Mesenteric fat pad (tissue), 1 donor: ENCODE data around the gene ZDHHC8. TPM values are rescaled to one million over a fixed set of nuclear protein-coding genes. Genes with fewer than 3 reads are reported as not detected.
"Not testable (repeated sequence)": the region's sequence is repeated elsewhere in the genome, so short reads cannot be mapped to it uniquely, and the experiment has no call there.

Source experiments
- DNase-seq: peaks from one replicate; pipeline ENCODE4 v3.0.0-alpha.2; 2020; ENCODE audit warnings: low spot score
- total RNA-seq: library from RNA; stranded (reverse); fragmentation: NEBNext Ultra II Directional; extraction: Animal tissue kit (Norgen Biotek cat#: 25700); gene quantifications from one replicate; pipeline ENCODE4 v1.2.1, GENCODE V29; 2021
- donor health status: DM: yes; HTN: yes; CAD: no.

Gene ZDHHC8
- total RNA-seq, 1 donor from 2014 or later = 77.8 TPM

DNA sequence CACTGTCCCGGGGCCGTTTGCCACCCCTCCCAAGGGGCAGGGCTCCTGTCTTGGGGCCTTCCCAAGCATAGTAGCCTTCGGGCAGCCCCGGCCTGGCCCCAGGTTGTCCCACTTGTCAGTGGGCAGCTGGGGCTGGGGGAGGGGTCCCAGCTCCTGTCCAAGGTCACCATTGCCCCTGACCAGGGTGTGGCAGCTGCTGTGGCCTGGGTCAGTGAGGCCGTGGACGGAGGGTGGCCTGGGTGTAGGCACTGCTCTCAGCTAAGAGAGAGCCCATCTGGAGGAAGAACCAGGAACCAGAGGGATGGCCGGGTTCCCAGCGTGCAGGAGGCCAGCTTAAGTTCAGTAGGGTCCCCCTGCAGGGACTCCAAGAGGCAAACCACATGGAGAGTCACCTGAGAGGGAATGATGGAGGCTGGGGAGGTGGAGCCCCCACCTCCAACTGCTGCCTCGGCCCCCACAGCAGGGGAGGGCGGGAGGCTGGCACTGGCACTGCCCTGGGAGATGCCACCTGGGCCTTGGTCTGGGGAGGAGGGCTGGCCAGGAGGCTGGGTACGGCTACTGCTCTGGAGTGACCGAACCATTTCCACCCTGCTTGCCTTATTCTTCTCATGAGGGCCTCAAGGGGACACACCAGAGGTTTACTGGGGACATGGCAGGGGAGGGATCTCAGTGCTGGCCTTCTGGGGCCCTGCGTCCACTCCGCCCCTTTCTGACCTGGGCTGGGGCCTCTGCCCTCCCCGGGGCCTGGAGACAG, 26.0 kb downstream of the ZDHHC8 start:
- DNase-seq = no peak

GRCh38 chr22:20158391-20159036, 26.9 kb downstream of the ZDHHC8 start:
- DNase-seq = no peak

GRCh38 chr22:20159076-20159475, 27.5 kb downstream of the ZDHHC8 start:
- no peak for DNase-seq

- DNase-seq = not testable (repeated sequence)
These were observed 27.9 kb downstream of the ZDHHC8 start for GRCh38 chr22:20159531-20159930.

GRCh38 chr22:20160041-20160440, 28.4 kb downstream of the ZDHHC8 start:
- no peak for DNase-seq

DNA sequence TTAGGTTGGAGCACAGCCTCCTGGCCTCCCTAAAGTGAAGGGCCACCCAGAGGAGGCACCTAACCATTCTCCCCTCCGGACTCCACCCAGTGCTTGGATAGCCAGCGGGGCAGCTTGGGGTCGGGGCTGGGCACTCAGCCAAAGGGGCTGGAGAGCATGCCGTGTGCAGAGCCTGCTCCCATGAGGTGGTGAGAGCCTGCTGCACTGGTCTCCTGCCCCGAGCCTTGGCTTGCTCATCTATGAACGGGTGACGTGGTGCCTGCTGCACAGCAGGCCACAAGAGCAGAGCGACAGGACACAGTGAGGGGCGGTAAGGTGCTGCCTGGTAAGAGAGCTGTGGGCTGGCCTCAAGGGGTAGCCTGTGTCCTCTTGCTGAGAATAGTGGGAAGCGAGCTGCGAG, 33.3 kb downstream of the ZDHHC8 start:
- no peak for DNase-seq

GRCh38 chr22:20165421-20165820, 33.8 kb downstream of the ZDHHC8 start:
- no peak for DNase-seq

DNA sequence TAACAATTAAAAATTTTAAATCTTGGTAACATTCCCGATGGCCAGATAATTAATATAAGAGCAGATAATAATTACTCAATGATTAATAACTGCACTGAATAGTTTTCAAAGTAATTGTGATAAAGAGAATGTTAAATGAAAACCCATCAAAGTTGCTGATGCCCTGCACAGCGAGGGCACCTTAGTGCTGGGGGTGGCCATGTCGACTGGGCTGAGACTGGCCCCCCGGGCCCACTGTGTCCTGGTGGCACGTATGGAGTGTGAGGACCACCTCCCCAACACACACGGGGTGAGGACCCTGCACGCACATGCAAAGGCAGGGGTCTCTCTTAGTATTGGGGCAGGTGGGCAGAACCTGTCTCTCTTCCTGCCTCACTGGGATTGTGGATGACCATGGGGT, 34.3 kb downstream of the ZDHHC8 start:
- no peak for DNase-seq

DNA sequence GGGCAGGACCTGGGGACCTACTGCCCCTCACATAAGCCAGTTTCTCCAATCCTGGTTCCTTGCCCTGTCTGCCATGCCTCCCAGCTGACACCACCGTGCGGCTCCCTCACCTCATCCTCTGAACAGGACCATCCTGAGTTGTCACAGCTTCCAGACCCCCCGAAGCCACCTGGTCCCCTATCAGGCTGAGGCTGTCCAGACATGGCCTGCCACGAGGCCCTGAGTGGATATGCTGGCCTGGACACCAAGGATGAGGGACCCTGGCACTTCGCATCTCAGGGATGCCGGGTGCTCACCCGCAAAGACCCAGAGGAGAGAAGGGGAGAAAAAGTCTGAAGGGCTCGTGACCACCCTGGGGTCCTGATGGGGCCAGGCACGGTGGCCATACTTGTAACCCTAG, 35.1 kb downstream of the ZDHHC8 start:
- no peak for DNase-seq

- no peak for DNase-seq
These were observed 36.2 kb downstream of the ZDHHC8 start for GRCh38 chr22:20167643-20168322.

DNA sequence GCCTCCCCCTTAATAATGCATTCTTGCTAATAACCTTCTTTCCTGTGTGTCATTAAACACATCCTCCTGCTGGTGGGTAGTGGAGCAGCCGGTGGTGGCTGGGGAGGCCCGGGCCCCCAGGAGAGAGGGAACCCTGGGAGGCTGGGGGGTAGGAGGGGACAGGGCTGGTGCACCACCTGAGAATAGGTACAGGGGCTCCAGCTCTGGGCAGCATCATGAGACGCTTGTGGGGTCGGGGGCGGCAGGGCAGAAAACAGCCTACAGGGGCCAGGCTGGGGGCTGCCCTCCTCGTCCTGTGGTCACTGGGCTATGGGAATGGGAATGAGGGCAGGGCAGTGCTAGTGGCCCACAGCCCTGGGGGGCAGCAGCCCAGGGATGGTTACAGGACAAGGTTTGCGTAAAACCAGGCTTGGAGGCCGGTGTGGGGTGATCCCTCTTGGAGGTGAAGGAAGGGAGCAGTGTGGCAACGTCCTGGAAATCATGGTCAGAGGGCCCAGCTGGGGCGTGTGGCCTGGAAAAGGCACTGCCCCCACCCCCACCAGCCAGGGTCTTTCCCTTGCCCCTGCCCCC, 37.7 kb downstream of the ZDHHC8 start:
- DNase-seq = no peak

GRCh38 chr22:20170170-20170569, 38.6 kb downstream of the ZDHHC8 start:
- DNase-seq = no peak

- DNase-seq = no peak
These were observed 39.9 kb downstream of the ZDHHC8 start for GRCh38 chr22:20171288-20172140.

- DNase-seq = no peak
These were observed 40.6 kb downstream of the ZDHHC8 start for GRCh38 chr22:20172141-20172613.

GRCh38 chr22:20173246-20173645, 41.6 kb downstream of the ZDHHC8 start:
- DNase-seq = no peak

- no peak for DNase-seq
These were observed 42.2 kb downstream of the ZDHHC8 start for GRCh38 chr22:20173772-20174171.

- no peak for DNase-seq
These were observed 43.4 kb downstream of the ZDHHC8 start for GRCh38 chr22:20174785-20175596.

DNA sequence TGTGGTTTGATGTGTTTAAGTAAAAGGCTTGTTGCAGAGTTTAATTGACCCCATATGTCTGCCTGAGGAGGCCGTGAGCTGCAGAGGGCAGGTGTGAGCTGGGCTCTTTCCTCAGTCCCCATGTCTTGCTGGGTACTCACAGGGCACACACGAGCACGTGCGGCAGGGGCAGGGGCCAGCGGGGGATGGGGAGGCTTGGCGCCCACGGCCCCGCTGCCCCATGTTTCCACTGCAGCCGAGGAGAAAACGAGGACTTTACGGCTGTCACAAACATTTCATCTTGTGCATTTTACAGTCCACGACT, 43.9 kb downstream of the ZDHHC8 start:
- DNase-seq = no peak

DNA sequence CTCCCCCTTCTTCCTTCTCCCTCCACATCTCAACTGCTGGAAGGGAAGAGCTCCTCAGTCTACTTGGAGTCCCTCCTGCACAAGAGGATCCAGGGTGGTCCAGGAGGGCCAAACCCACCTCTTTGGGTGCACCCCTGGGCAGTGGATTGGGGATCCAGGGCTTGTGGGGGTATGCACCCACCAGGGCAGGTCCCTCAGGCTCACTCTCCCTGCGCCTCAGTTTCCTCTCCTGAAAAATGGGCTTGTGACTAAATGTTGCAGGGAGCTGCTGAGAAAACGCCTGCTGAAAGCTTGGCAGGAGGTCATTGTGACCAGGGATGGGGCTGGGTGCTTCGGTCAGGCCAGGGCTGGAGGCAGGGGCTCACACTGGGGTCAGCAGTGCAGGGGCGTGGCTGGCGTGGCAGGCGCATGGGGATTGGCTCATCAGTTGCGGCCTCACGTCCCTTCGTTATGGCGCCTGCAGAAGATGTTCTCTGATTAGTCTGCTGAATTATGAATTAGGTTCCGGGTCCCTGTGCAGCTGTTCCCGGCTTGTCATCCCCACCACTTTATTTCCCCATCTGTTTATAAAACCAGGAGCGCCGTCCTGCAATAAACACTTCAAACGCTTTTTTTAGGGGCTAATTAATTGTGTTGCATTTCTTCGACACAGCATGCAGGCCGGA, 44.9 kb downstream of the ZDHHC8 start:
- DNase-seq = no peak
